Ectodermal cell (in vitro differentiated cells): ENCODE measurements around the gene SNX12. TPM values are rescaled to one million over a fixed set of nuclear protein-coding genes. Genes with fewer than 3 reads are reported as not detected.
A peak's percentile ranks its signal among the peaks of the same experiment; 100 is the strongest.

Experiments
- H3K27ac ChIP-seq: 2 replicates; pipeline ENCODE4 v1.7.0; 2013; ENCODE audit warnings: mild to moderate bottlenecking, low read depth, low read length; ENCODE audit not compliant: insufficient read depth, poor library complexity, severe bottlenecking
- H3K27me3 ChIP-seq: 2 replicates; pipeline ENCODE4 v1.7.0; 2013; ENCODE audit warnings: mild to moderate bottlenecking, low read length; ENCODE audit not compliant: insufficient read depth, control insufficient read depth, poor library complexity, severe bottlenecking
- H3K36me3 ChIP-seq: one replicate; pipeline ENCODE4 v1.7.0; 2013; ENCODE audit warnings: low read length; ENCODE audit not compliant: control insufficient read depth, insufficient read depth
- H3K4me1 ChIP-seq: one replicate; pipeline ENCODE4 v1.7.0; 2013; ENCODE audit warnings: low read length; ENCODE audit not compliant: control insufficient read depth, insufficient read depth
- H3K4me3 ChIP-seq: 2 replicates; pipeline ENCODE4 v1.7.0; 2013; ENCODE audit warnings: low read depth, low read length, control low read depth; ENCODE audit not compliant: insufficient read depth
- H3K9me3 ChIP-seq: 2 replicates; pipeline ENCODE4 v1.7.0; 2013; ENCODE audit warnings: mild to moderate bottlenecking, low read length, moderate library complexity; ENCODE audit not compliant: control insufficient read depth
- WGBS, 2 experiments: methylation state at CpG; one replicate each; pipeline ENCODE4 v1.1.7; 2013; ENCODE audit warnings: missing lambda C conversion rate in 2 of 2; 5-methylcytosine and 5-hydroxymethylcytosine counted together
- polyA plus RNA-seq, 4 experiments: library from polyadenylated mRNA; stranded (reverse); fragments of 50-300 nt; gene quantifications; one replicate each; pipeline ENCODE4 v1.2.3, GENCODE V29; 2013

Gene SNX12
- polyA plus RNA-seq (2013, experiment 1 of 4): 82.2 TPM
- polyA plus RNA-seq (2013, experiment 2 of 4): 78.4 TPM
- polyA plus RNA-seq (2013, experiment 3 of 4): 53.2 TPM
- polyA plus RNA-seq (2013, experiment 4 of 4): 59.1 TPM

- Histone ChIP-seq H3K27me3 (no peaks in the 10 kb centered on the region), H3K9me3 (no peaks in the 10 kb centered on the region), H3K27ac (peak within 1 kb of the TSS; percentile 74), H3K4me1 (no peaks in the 10 kb centered on the region), H3K4me3 (peak within 1 kb of the TSS; percentile 56), H3K36me3 (no peaks in the 10 kb centered on the region)
- 1% methylated on average over 69 to 73 of the region's 73 CpGs for WGBS, 2 experiments
Measured at GRCh38 chrX:71068044-71068918, at the start of gene SNX12. Gene SNX12 (minus strand): TSS chrX:71068334. CDS start chrX:71068306, 28 bp downstream.

- no peak overlapping the region for H3K4me3 ChIP-seq
- peaks cover 2% of the 10 kb centered on the region for H3K36me3 ChIP-seq
- no peak overlapping the region for H3K27ac ChIP-seq
- H3K27me3 ChIP-seq: no peaks in the 10 kb centered on the region
- H3K9me3 ChIP-seq: no peaks in the 10 kb centered on the region
- H3K4me1 ChIP-seq: no peaks in the 10 kb centered on the region
- WGBS, 2 experiments: 76 to 79% methylated on average over 8 to 10 of the region's 10 CpGs
Measured at GRCh38 chrX:71117358-71117757, 49.2 kb upstream of the SNX12 start.

- Histone ChIP-seq H3K4me3 (no peak overlapping the region), H3K36me3 (no peaks in the 10 kb centered on the region), H3K4me1 (peaks cover 7% of the 10 kb centered on the region), H3K27ac (no peak overlapping the region), H3K9me3 (no peaks in the 10 kb centered on the region), H3K27me3 (no peaks in the 10 kb centered on the region)
- 86 to 91% methylated on average over 4 to 5 of the region's 5 CpGs for WGBS, 2 experiments
Measured at GRCh38 chrX:71111921-71112431, 43.8 kb upstream of the SNX12 start.

- H3K27ac ChIP-seq: no peak within 1 kb of the TSS
- WGBS, 2 experiments: 67 to 87% methylated on average over 2 to 4 of the region's 8 CpGs
- no peaks in the 10 kb centered on the region for H3K27me3 ChIP-seq
- peaks cover 7% of the 10 kb centered on the region for H3K4me1 ChIP-seq
- H3K9me3 ChIP-seq: no peaks in the 10 kb centered on the region
- H3K4me3 ChIP-seq: no peak within 1 kb of the TSS
- no peaks in the 10 kb centered on the region for H3K36me3 ChIP-seq
Measured at GRCh38 chrX:71111141-71111843, 43.2 kb upstream of the SNX12 start, which contains the start of gene IL2RG. Gene IL2RG (minus strand): TSS chrX:71111577. CDS start chrX:71111539, 38 bp downstream.

- peaks cover 8% of the 10 kb centered on the region for H3K4me1 ChIP-seq
- H3K27me3 ChIP-seq: no peaks in the 10 kb centered on the region
- no peak overlapping the region for H3K27ac ChIP-seq
- 98 to 100% methylated on average over 5 of the region's 6 CpGs for WGBS, 2 experiments
- H3K4me3 ChIP-seq: no peak overlapping the region
- H3K36me3 ChIP-seq: no peaks in the 10 kb centered on the region
- H3K9me3 ChIP-seq: no peaks in the 10 kb centered on the region
Measured at GRCh38 chrX:71109051-71109450, 40.9 kb upstream of the SNX12 start.

- 64 to 69% methylated on average over 8 to 9 of the region's 9 CpGs for WGBS, 2 experiments
- Histone ChIP-seq H3K36me3 (no peaks in the 10 kb centered on the region), H3K27me3 (no peaks in the 10 kb centered on the region), H3K9me3 (no peaks in the 10 kb centered on the region), H3K4me1 (peaks cover 17% of the 10 kb centered on the region), H3K27ac (no peak overlapping the region), H3K4me3 (no peak overlapping the region)
Measured at GRCh38 chrX:71107762-71108360, 39.7 kb upstream of the SNX12 start.

GRCh38 chrX:71107245-71107644, 39.1 kb upstream of the SNX12 start:
- no peaks in the 10 kb centered on the region for H3K27me3 ChIP-seq
- H3K27ac ChIP-seq: no peak overlapping the region
- peaks cover 17% of the 10 kb centered on the region for H3K4me1 ChIP-seq
- H3K36me3 ChIP-seq: no peaks in the 10 kb centered on the region
- WGBS, 2 experiments: 95 to 98% methylated on average over 4 of the region's 4 CpGs
- no peaks in the 10 kb centered on the region for H3K9me3 ChIP-seq
- H3K4me3 ChIP-seq: no peak overlapping the region

- no peaks in the 10 kb centered on the region for H3K9me3 ChIP-seq
- no peaks in the 10 kb centered on the region for H3K36me3 ChIP-seq
- no peak within 1 kb of the TSS for H3K27ac ChIP-seq
- no peak within 1 kb of the TSS for H3K4me3 ChIP-seq
- 93 to 100% methylated on average over 1 of the region's 1 CpG for WGBS, 2 experiments
- H3K27me3 ChIP-seq: no peaks in the 10 kb centered on the region
- peaks cover 17% of the 10 kb centered on the region for H3K4me1 ChIP-seq
Measured at GRCh38 chrX:71106427-71106826, 38.3 kb upstream of the SNX12 start, which contains the start of gene CXorf65. Gene CXorf65 (minus strand): TSS chrX:71106740. CDS start chrX:71106556, 184 bp downstream.

GRCh38 chrX:71105628-71106027, 37.5 kb upstream of the SNX12 start:
- Histone ChIP-seq H3K4me3 (no peak overlapping the region), H3K36me3 (no peaks in the 10 kb centered on the region), H3K27me3 (peaks cover 4% of the 10 kb centered on the region), H3K27ac (no peak overlapping the region), H3K4me1 (peaks cover 17% of the 10 kb centered on the region), H3K9me3 (no peaks in the 10 kb centered on the region)
- WGBS, 2 experiments: 90 to 95% methylated on average over 3 of the region's 3 CpGs
